GM18498 (cell line): ENCODE results near the gene SCN1B.

Experiments
- ATAC-seq: cut with Tn5 transposase; IDR thresholded peaks from one replicate; pipeline ENCODE4 v1.9.1; 2021; ENCODE audit warnings: mild to moderate bottlenecking, moderate library complexity; ENCODE audit not compliant: unreplicated experiment

The SCN1B gene

DNA sequence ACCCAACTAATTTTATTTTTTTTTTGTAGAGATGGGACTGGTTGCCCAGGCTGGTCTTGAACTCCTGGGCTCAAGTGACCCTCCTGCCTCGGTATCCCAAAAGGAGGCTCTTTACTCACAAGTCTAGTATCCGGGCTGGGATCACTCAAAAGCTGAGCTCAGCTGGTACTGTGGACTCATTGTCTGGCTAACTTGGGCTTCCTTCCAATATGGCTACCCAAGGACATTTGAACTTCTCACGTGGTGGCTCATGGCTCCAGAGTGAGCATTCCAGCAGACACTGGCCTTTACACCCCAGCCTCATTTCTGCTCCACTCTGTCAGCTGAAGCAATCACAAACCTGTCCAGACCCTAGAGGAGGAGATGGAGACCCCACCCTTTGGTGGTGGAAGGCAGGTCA lies 40.2 kb downstream of the SCN1B start:
- ATAC-seq = no peak

- ATAC-seq = no peak
These were observed 43.2 kb downstream of the SCN1B start for GRCh38 chr19:35073516-35073915.

DNA sequence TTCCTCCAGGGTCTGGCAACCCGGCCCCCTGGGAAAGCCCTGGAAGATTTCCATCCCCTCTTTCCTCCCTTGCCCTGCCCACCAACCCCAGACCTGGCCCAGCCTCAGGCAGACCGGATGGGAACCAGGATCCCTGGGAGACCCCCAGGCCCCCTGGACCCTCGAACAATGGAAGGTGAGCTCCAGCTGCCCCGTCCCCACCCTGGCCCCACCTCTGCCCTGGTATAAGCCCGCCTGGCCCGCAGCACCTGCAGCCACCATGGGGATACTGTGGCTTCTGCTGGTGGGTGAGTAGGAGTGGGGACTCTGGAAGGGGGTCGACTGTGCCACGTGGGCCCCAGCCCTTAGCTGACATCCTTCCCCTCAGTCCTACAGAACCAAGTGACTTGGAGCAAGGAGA lies 43.7 kb downstream of the SCN1B start:
- ATAC-seq = no peak

GRCh38 chr19:35074426-35075201 lies 44.3 kb downstream of the SCN1B start:
- ATAC-seq = no peak

- no peak for ATAC-seq
These were observed 45.1 kb downstream of the SCN1B start for GRCh38 chr19:35075202-35076025.

DNA sequence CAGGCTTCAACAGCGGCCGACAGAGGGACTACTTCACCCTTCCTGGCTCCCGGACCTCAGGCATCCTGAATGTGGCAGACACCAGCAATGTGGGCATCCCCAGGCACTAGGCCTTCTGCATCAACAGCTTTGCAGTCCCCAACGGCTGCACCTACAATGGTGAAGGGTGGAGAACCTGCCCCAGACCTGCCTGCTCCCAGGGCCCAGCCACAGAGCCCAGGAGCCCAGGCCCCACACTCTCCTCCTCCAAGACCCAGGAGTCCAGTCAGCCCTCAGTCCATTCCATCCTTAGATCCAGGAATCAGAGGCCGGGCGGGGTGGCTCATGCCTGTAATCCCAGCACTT lies 45.7 kb downstream of the SCN1B start:
- ATAC-seq = no peak

DNA sequence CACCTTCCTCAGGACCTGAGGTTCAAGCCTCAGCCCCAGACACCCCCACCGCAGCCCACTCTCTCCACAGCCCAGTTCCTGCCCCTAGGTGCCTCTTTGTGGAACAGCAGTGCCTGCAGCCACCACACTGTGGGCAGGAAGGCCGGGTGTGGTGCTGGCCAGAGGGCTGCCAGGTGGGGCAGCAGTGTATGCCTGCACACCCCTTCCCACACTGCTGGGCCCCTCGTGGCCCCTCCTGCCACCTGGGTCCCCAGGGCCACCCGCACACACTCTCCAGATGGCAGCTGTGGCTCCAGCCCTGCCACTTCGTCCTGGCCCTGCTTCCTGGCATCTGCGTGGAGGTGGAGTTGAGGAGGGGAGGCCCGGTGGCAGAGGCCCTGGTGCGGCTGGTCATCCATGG lies 46.4 kb downstream of the SCN1B start:
- no peak for ATAC-seq

GRCh38 chr19:35077411-35078223 lies 47.3 kb downstream of the SCN1B start:
- ATAC-seq = no peak

DNA sequence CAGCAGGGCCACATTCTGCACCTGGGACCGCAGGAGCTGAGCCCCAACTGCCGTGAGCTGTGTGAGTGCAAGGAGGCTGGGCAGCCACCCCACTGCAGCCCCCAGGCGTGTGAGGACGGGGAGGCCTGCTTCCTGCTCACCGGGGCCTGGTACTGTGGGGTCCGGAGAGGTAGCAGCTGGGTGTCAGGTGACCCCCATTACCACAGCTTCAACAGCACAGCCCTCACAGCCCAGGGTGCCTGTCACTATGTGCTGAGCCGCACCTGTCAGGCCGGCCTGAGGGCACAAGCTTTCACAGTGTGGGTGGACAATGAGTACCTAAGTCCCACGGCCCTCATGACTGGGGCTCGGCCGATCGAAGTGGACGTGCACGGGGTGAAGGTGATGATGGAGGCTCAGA lies 49.6 kb downstream of the SCN1B start:
- ATAC-seq = no peak

- ATAC-seq = no peak
These were observed 50.4 kb downstream of the SCN1B start for GRCh38 chr19:35080613-35081170.

DNA sequence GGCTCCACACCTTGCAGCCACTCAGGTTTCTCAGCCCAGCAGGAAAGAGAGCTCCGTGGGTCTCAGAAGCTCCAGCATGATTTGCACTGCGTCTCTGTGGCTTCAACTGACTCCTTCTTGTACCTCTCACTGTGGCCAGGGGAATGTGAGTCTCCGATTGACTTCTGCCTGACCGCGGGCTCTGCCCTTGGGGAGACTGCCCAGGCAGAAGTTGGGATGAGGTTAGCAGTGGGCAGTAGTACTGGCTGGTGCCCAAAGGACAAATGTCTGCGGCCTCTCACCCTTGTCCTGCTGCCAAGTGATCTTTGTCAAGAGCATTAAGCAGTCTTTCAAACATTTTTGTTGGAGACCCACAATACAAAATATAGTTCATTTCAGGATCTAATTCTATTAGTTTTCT lies 50.9 kb downstream of the SCN1B start:
- ATAC-seq = no peak

DNA sequence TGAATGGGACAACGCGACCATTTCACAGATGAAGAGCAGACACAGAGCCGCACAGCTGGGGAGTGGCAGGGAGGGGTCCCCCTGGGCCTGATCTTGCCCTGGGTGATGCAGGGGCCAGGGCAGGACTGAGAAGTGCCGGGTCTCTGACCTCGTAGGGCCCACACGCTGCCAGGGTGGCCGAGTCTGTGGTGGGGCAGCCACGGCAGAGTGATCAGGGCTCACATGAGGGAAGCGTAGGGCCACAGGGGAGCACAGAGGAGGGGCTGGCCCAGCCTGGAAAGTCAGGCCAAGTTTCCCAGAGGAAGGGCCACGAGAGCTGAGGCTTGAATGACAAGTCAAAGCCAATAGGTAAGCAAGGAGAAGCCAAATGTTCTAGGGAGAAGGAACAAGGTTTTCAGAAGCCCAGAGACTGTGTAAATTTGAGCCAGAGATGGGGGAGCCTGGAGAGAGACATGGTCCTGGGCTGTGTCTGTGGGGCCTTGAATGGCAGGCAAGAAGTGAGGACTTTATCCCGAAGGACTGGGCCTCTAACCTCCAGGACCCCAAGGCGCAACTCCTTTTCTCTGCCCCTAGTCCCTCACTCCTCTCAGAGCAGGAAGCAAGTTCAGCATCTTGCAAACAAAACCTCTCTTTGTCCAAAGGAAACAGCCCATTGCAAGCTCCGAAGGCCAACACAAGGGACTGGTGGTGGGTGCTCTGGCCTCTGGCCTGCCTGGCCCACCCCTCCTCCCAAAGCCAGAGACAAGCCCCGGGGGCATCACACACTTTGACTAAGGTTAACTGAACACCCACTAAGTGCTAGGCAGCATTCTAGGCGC lies 53.6 kb downstream of the SCN1B start:
- ATAC-seq = no peak

- no peak for ATAC-seq
These were observed 54.2 kb downstream of the SCN1B start for GRCh38 chr19:35084509-35084762.

- ATAC-seq = peak; percentile 52
These were observed 55.7 kb downstream of the SCN1B start for GRCh38 chr19:35085947-35086346.

GRCh38 chr19:35086455-35086854 lies 56.2 kb downstream of the SCN1B start:
- ATAC-seq = no peak

DNA sequence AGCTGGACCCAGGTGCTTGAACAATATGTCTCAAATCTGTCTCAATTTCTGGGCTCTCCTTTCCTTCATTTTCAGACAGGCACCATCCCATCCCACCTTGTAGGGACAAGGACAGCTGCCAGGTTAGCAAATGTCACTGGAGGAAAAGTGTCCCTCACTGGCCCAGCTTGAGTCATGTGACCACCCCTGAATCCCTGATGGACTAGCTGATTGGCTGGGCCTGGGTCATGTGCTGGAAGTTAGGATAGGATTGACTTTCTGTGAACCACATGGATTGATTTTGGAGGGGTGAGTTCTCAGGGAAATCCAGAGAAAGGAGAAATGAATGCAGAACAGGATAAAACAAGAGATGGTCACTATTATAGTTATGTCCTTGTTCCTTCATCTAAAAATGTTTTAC lies 57.1 kb downstream of the SCN1B start:
- no peak for ATAC-seq

GRCh38 chr19:35088131-35088913 lies 58.1 kb downstream of the SCN1B start:
- no peak for ATAC-seq

DNA sequence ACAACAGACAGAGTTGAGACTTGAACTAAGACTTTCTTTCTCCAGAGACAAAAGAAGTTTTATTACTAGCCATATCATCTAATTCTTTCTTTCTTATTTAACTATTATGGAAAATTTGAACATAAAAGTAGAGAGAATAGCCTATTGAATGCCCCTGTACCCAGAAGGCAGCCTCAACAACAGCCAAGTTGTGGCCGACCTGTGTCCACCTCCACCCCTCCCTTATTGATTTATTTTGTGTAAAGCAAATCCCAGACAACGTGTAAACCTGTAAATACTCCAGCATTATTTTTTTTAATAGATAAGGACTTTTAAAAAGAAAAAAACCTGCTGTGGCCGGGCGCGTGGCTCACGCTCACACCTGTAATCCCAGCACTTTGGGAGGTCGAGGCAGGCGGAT lies 59.3 kb downstream of the SCN1B start:
- ATAC-seq = no peak
